Bronchial epithelial cell (primary cell): ENCODE results near the gene RAX2. TPM values are rescaled to one million over a fixed set of nuclear protein-coding genes. Genes with fewer than 3 reads are reported as not detected.

ENCODE experiments used
- DNase-seq: peaks from one replicate; pipeline ENCODE4 v3.0.0-alpha.2; 2010; ENCODE audit warnings: low read depth
- FAIRE-seq: peaks from 2 replicates; lab custom pipeline; 2011; peaks lifted over from hg19 to GRCh38; lab: Jason Lieb, UNC
- H3K27me3 ChIP-seq: 2 replicates; pipeline ENCODE4 v1.5.1; 2011; ENCODE audit warnings: low read length; ENCODE audit not compliant: control insufficient read depth, insufficient read depth
- H3K36me3 ChIP-seq: 2 replicates; pipeline ENCODE4 v1.5.1; 2011; ENCODE audit warnings: low read length; ENCODE audit not compliant: control insufficient read depth, insufficient read depth
- H3K4me3 ChIP-seq: 2 replicates; pipeline ENCODE4 v1.5.1; 2011; ENCODE audit warnings: mild to moderate bottlenecking, low read depth, low read length, control low read depth
- total RNA-seq: library from RNA; depleted of rRNA; stranded (reverse); fragments of >200 nt; gene quantifications from 2 replicates; pipeline ENCODE4 v1.2.1, GENCODE V29; 2014
- TF ChIP-seq, protein P1 (sequence below): IDR thresholded peaks from 2 replicates; pipeline ENCODE4 v1.5.1; 2011; ENCODE audit warnings: mild to moderate bottlenecking, moderate library complexity, low read length, control low read depth, inconsistent platforms; ENCODE audit not compliant: insufficient read depth, severe bottlenecking

RAX2 gene
- total RNA-seq, 1 donor from 2014 or later: not detected

DNA sequence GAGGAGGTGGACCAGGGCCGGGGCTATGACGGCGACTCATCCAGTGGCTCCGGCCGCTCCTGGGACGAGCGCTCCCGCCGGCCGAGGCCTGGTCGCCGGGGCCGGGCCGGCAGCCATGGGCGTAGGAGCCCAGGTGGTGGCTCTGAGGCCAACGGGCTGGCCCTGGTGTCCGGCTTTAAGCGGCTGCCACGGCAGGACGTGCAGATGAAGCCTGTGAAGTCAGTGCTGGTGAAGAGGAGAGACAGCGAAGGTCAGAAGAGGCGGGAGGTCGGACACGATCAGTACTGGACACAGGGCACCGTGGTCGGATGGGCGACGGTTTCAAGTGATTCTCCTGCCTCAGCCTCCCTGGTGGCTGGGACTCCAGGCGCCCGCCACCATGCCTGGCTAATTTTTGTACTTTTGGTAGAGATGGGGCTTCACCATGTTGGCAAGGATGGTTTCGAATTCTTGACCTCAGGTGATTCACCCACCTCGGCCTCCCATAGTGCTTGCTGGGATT, 41.5 kb downstream of the RAX2 start:
- Histone ChIP-seq H3K36me3 (no peaks in the 10 kb centered on the region), H3K27me3 (no peaks in the 10 kb centered on the region), H3K4me3 (no peak overlapping the region)
- TF ChIP-seq, protein P1, sequence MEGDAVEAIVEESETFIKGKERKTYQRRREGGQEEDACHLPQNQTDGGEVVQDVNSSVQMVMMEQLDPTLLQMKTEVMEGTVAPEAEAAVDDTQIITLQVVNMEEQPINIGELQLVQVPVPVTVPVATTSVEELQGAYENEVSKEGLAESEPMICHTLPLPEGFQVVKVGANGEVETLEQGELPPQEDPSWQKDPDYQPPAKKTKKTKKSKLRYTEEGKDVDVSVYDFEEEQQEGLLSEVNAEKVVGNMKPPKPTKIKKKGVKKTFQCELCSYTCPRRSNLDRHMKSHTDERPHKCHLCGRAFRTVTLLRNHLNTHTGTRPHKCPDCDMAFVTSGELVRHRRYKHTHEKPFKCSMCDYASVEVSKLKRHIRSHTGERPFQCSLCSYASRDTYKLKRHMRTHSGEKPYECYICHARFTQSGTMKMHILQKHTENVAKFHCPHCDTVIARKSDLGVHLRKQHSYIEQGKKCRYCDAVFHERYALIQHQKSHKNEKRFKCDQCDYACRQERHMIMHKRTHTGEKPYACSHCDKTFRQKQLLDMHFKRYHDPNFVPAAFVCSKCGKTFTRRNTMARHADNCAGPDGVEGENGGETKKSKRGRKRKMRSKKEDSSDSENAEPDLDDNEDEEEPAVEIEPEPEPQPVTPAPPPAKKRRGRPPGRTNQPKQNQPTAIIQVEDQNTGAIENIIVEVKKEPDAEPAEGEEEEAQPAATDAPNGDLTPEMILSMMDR: no peak
- FAIRE-seq (no peak), DNase-seq (no peak)

DNA sequence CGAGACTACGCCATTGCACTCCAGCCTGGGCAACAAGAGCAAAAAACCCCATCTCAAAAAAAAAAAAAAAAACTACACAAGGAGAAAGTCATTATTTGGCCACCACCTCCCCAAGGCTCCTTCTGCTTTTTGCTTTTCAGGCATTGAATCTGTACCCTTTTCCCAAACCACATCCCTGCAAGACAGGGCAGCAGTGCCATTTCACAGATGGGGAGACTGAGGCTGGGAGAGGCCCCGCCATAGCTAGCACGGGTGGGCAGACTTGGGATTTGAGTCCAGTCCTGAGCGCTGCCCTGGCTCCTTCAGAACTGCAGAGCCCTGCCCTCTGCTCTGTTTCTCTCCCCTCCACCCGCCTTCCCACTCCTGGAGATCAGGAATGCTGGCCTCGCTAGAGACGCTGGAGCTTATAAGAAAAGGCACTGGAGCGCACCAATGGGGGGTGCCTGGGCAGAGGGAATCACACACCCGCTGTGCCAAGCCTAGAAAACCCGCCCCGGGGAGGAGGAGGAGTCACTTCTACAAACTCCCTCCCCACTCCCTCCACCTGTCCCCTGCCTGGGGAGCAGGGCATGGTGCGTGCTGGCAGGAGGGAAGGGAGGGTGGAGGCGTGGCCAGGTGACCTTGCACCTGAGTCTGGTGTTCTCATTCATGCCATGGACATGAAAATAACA, 46.3 kb downstream of the RAX2 start:
- DNase-seq (no peak), FAIRE-seq (no peak)
- no peak overlapping the region for H3K4me3 ChIP-seq
- no peaks in the 10 kb centered on the region for H3K36me3 ChIP-seq
- TF ChIP-seq, protein P1: no peak
- peaks cover 2% of the 10 kb centered on the region for H3K27me3 ChIP-seq

DNA sequence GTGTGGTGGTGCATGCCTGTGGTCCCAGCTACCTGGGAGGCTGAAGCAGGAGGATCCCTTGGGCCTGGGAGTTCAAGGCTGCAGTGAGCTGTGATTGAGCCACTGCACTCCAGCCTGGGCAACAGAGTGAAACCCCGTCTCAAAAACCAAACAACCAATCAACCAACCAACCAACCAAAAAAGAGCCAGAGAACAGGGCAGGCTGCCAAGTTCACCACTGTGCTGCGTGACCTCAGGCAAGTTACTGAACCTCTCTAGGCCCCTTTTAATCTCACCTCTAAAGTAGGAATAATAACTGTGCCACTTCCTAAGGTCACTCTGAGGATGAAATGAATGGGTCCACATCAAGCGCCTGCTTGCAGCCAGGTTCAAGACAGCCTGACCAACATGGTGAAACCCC, 46.9 kb downstream of the RAX2 start:
- no peak for DNase-seq
- H3K4me3 ChIP-seq: no peak overlapping the region
- no peaks in the 10 kb centered on the region for H3K36me3 ChIP-seq
- FAIRE-seq: no peak
- TF ChIP-seq, protein P1: no peak
- peaks cover 2% of the 10 kb centered on the region for H3K27me3 ChIP-seq

DNA sequence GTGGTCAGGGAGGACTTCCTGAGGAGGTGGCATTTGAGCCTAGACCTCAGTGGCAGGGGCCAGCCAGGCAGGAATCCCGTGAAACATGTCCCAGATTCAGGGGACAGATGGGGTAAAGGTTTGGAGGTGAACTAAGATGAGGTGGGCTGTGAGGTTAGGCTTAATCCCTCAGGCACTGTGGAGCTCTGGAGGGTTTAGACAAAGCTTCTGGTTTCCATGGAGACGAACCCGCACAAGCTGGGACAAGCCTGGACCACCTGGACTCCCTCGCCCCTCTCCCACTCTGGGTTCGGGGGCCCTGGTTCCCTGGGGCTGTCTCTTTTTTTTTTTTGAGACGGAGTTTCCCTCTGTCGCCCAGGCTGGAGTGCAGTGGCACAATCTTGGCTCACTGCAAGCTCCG, 48.1 kb downstream of the RAX2 start:
- DNase-seq (no peak), FAIRE-seq (no peak)

DNA sequence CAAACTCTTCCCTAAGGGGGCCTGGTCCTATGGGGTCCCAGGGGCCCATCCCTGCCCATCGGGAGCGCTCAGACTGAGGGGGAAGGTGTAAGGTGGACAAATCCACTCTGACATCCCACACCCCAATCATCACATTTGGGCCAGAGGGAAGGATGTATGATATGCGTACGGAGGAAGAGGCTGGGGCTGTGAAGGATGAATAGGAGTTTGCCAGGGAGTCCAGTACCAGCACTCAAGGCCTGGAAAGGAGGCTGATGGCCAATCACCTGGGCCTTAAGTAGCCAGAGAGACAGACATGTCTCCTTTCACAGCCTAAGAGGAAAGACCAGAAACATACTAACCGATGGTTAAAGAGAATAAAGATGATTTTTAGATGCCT, 48.9 kb downstream of the RAX2 start:
- H3K36me3 ChIP-seq: no peaks in the 10 kb centered on the region
- peaks cover 2% of the 10 kb centered on the region for H3K27me3 ChIP-seq
- TF ChIP-seq, protein P1: no peak
- H3K4me3 ChIP-seq: no peak overlapping the region
- DNase-seq (no peak), FAIRE-seq (no peak)

More for the DNA sequence above, 48.1 kb downstream of the RAX2 start:
- Histone ChIP-seq H3K36me3 (no peaks in the 10 kb centered on the region), H3K4me3 (no peak overlapping the region), H3K27me3 (peaks cover 2% of the 10 kb centered on the region)
- TF ChIP-seq, protein P1: no peak
